ENCODE measurements around the gene NRG3.

DNA sequence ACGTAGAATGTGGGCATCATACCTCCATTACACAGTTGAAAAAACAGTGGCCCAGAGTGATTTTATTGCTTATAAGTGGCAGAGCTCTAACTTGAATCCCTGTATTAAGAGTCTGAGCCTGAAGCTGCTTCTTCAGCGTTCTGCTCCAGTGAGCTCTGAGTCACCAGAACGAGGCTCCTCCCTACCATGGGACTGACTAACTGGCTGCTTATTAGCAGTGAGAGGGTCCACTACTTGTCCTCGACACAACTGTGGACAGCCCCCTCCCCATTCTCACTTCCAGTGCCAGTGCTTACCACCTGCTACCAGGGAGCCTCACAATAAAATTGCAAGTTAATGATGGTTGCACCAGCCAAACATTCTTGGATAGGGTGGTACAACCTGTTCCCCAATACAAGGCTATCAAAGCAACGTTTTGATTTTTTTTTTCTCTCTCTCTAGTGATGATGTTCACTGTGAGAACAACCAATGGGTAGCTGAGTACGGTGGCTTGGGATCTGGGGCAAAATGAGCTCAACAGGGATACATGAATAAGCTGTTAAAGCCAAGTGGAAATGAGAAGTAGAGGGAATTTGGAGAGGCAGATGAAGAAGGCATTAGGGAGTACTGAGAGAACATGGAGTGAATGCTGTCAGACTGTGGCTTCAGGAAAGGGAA lies 2.7 kb upstream of the NRG3 start:
- TF ChIP-seq, protein P1, sequence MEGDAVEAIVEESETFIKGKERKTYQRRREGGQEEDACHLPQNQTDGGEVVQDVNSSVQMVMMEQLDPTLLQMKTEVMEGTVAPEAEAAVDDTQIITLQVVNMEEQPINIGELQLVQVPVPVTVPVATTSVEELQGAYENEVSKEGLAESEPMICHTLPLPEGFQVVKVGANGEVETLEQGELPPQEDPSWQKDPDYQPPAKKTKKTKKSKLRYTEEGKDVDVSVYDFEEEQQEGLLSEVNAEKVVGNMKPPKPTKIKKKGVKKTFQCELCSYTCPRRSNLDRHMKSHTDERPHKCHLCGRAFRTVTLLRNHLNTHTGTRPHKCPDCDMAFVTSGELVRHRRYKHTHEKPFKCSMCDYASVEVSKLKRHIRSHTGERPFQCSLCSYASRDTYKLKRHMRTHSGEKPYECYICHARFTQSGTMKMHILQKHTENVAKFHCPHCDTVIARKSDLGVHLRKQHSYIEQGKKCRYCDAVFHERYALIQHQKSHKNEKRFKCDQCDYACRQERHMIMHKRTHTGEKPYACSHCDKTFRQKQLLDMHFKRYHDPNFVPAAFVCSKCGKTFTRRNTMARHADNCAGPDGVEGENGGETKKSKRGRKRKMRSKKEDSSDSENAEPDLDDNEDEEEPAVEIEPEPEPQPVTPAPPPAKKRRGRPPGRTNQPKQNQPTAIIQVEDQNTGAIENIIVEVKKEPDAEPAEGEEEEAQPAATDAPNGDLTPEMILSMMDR (IDR thresholded peaks at IDR 0.05; ENCODE audit: low read depth, low read length, poor library complexity, severe bottlenecking) = no peak
- TF ChIP-seq EZH2phosphoT487 (IDR thresholded peaks at IDR 0.05; ENCODE audit: borderline replicate concordance, low read length) = no peak

Measured in DOHH2 (cell line).